Fibroblast of gingiva (primary cell): ENCODE measurements around the gene MYO5B.
A peak's percentile ranks its signal among the peaks of the same experiment; 100 is the strongest.
"Not testable (repeated sequence)": the region's sequence is repeated elsewhere in the genome, so short reads cannot be mapped to it uniquely, and the experiment has no call there.

Experiments
- DNase-seq: peaks from one replicate; pipeline ENCODE4 v3.0.0-alpha.2; 2011; ENCODE audit warnings: low read depth

The MYO5B gene

DNA sequence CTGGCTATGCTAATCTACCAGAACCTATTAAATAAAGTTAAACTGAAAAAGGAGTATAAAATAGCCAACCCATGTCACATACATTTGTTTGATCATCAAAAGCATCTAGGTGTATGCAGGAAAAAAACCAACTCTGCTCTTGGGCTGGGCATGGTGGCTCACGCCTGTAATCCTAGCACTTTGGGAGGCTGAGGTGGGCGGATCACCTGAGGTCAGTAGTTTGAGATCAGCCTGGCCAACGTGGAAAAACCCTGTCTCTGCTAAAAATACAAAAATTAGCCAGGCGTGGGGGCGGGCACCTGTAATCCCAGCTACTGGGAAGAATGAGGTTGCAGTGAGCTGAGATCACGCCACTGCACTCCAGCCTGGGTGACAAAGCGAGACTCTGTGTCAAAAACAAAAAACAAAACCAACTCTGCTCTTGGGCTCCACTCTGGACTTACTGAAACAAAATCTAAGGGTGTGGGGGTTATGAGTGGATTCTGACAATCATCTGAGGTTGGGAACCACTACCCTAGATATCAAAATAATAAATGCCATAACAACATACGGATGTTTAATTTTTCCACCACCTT lies 405.3 kb downstream of the MYO5B start:
- not testable (repeated sequence) for DNase-seq

DNA sequence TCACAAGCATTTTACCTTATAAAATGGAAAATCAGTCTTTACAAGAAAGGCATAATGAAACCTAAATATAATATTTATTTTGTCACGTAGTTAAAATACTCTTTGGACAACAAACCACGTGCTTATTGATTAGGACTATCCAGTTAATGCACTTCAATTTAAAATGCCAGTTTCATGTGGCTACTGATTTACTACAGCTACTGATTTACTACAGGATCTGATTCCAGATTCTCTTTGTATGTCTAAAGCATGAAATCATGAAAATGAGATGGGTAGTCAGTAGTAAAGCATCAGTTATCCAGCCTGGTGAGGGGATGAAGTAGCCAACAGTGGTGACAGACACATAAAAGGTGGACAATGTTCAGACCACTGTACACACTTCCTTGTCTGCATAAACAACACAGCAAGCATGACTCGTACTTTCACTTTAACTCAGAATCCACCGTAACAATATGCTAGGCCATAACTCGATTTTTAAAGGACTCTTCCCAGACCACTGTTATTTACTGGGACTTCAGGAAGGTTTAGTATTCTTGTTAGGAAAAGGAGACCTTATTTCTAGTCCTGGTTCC lies 406.5 kb downstream of the MYO5B start:
- no peak for DNase-seq

DNA sequence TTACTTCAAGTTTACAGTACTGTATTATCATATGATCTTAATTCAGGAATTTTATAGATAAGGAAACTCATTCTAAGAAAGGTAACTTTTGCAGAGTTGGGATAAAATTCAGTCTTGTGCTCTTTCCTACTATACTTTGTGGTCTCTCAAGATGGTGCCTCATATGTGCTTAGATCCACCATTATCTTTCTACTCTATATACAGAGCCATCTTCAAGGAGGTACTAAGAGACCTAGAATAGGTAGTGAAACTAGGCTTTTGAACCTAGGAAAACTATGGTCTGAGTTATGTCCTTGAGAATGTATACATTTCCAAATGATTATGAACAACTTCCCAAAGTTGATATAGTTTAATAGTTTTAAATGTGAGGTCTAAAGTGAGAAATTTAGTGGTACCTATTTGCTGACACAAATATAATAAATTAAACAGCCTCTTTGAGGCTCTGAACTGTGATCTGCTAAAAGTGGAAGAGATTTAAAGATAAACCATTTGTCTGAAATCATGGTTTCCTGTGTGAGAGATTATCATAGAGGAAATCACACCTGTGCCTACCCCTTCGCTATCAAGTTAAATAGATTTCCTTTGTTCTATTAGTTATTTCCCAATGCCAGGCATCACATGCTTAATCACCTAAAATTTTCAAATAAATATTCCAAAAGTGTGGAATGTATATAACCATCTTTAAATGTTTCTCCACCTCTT lies 408.8 kb downstream of the MYO5B start:
- no peak for DNase-seq

DNA sequence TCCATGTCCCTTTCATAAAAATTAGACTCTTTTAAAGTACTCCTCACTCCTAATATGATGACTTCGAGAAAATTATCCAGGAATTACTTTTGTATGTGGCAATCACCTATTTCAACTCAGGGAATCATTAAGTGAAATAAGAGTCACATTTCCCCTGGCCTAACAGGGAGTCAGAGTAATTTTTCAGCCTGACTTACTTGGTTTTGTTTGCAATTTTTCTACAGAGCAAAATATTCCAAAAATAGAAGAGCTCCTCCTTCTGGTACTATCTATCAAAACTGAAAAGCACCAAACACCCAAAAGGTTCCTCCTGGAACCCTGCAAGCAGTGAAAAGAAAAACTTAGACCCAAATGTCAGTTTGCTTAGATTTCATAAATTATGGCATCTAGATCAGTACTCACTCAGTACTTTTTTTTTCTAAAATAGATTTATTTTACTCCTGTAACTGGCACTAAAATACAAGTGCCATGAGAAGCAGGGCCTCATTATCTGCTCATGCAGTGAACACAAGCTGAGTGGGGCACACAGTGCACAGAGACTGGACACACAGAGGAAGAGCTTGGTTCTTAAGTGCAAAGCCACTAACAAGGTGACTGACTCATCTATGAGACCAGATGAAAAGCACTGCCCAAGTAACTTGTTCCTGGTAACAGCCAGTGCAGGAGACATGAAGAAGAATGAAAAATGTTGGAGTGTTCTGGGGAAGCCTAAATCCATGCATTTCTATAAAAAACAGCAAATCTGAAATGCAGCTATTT lies 410.3 kb downstream of the MYO5B start:
- DNase-seq = peak; percentile 48

DNA sequence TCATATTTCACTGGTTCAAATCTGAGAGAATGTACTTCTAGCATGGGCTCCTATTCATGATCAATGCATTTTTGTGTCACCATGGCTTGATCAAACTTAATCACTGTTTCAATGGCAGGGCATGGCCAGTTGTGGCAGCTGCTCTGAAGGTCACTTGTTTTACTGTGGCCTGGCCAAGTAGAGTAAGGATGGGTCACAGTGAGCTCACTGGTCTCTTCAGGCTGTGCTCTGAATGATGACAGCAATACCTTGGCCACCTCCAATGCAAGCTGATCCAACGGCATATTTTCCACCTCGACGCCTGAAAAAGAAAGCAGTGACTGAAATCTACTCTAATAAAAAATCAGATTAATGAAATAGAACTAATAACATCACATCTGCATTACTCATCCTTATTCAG lies 411.3 kb downstream of the MYO5B start:
- not testable (repeated sequence) for DNase-seq

DNA sequence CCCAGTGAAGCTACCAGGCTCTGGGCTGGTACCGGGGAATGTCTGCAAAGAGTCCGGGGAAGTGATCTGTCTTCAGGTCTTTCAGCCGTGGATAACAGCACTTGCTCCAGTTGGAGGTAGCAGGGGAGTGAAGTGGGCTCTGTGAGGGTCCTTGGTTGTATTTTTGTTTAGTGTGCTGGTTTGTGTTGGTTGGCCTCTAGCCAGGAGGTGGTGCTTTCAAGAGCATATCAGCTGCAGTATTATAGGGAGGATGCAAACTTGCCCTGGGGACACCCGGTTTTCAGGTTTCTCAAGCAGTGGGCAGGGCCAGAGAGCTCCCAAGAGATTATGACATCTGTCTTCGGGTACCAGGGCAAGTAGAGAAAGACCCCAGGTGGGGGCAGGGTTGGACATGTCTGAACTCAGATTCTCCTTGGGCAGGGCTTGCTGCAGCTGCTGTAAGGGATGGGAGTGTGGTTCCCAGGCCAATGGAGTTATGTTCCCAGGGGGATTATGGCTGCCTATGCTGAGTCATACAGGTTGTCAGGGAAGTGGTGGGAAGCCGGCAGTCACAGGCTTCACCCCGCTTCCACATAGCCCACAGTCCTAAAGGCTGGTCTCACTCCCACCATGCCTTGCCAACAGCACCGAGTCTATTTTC lies 416.0 kb downstream of the MYO5B start:
- DNase-seq = no peak
